PFSK-1 (cell line): ENCODE data around the gene GMPR2.
A peak's percentile ranks its signal among the peaks of the same experiment; 100 is the strongest.

Experiments
- FOXP2 ChIP-seq: optimal IDR thresholded peaks from 2 replicates; pipeline ENCODE3; 2011; ENCODE audit warnings: borderline replicate concordance, control low read depth, inconsistent platforms; ENCODE audit not compliant: insufficient read depth; ENCODE audit errors: extremely low read length, extremely low read depth
- POLR2AphosphoS5 ChIP-seq: IDR thresholded peaks from 2 replicates; pipeline ENCODE4 v1.6.1; 2012; ENCODE audit warnings: low read depth, mild to moderate bottlenecking, control low read depth, low read length, moderate library complexity
- REST ChIP-seq, 2 experiments: IDR thresholded peaks; 2 replicates each; pipeline versions ENCODE4 v1.6.1 to v1.8.0; 2011 to 2012; ENCODE audit warnings: low read depth in 2 of 2, low read length in 2 of 2, control low read depth in 1 of 2, inconsistent platforms in 1 of 2, mild to moderate bottlenecking in 1 of 2, moderate library complexity in 1 of 2; ENCODE audit not compliant: insufficient read depth in 1 of 2
- SIN3A ChIP-seq: IDR thresholded peaks from 2 replicates; pipeline ENCODE4 v1.6.1; 2012; ENCODE audit warnings: mild to moderate bottlenecking, low read length, moderate library complexity, borderline replicate concordance; ENCODE audit not compliant: insufficient read depth
- TAF1 ChIP-seq: IDR thresholded peaks from 2 replicates; pipeline ENCODE4 v1.6.1; 2012; ENCODE audit warnings: low read length, control low read depth, borderline replicate concordance; ENCODE audit not compliant: insufficient read depth

Gene GMPR2

GRCh38 chr14:24206260-24207103, 26.2 kb upstream of the GMPR2 start:
- TF ChIP-seq SIN3A: no peak
- no peak for TF ChIP-seq POLR2AphosphoS5
- TF ChIP-seq REST (IDR thresholded peaks at IDR 0.05; ENCODE audit: insufficient read depth in 1 of 2, low read depth in 2 of 2, low read length in 2 of 2): no peak
- no peak for TF ChIP-seq FOXP2

GRCh38 chr14:24207104-24207551, 25.6 kb upstream of the GMPR2 start:
- TF ChIP-seq POLR2AphosphoS5: no peak
- no peak for TF ChIP-seq FOXP2

- TF ChIP-seq TAF1: no peak
- TF ChIP-seq FOXP2: no peak
- TF ChIP-seq SIN3A: no peak
- no peak for TF ChIP-seq REST (IDR thresholded peaks at IDR 0.05; ENCODE audit: insufficient read depth in 1 of 2, low read depth in 2 of 2, low read length in 2 of 2)
- TF ChIP-seq POLR2AphosphoS5: no peak
Observed at GRCh38 chr14:24207625-24208024, 25.1 kb upstream of the GMPR2 start.

- TF ChIP-seq POLR2AphosphoS5 (no peak), TAF1 (no peak)
Observed at GRCh38 chr14:24211311-24211710, 21.4 kb upstream of the GMPR2 start.

- TF ChIP-seq FOXP2 (peak; percentile 63), POLR2AphosphoS5 (peak; percentile 67; the same call in 1 of the 2 replicates), TAF1 (no peak), REST (IDR thresholded peaks at IDR 0.05; ENCODE audit: insufficient read depth in 1 of 2, low read depth in 2 of 2, low read length in 2 of 2) (no peak)
Observed at GRCh38 chr14:24212924-24213865, 19.5 kb upstream of the GMPR2 start, which contains the start of gene CHMP4A. CHMP4A (minus strand) TSS chr14:24213488; CDS start chr14:24213439, 49 bp downstream.
